ENCODE measurements around the gene RBM19.
"Not testable (repeated sequence)": the region's sequence is repeated elsewhere in the genome, so short reads cannot be mapped to it uniquely, and the experiment has no call there.

Gene RBM19, protein sequence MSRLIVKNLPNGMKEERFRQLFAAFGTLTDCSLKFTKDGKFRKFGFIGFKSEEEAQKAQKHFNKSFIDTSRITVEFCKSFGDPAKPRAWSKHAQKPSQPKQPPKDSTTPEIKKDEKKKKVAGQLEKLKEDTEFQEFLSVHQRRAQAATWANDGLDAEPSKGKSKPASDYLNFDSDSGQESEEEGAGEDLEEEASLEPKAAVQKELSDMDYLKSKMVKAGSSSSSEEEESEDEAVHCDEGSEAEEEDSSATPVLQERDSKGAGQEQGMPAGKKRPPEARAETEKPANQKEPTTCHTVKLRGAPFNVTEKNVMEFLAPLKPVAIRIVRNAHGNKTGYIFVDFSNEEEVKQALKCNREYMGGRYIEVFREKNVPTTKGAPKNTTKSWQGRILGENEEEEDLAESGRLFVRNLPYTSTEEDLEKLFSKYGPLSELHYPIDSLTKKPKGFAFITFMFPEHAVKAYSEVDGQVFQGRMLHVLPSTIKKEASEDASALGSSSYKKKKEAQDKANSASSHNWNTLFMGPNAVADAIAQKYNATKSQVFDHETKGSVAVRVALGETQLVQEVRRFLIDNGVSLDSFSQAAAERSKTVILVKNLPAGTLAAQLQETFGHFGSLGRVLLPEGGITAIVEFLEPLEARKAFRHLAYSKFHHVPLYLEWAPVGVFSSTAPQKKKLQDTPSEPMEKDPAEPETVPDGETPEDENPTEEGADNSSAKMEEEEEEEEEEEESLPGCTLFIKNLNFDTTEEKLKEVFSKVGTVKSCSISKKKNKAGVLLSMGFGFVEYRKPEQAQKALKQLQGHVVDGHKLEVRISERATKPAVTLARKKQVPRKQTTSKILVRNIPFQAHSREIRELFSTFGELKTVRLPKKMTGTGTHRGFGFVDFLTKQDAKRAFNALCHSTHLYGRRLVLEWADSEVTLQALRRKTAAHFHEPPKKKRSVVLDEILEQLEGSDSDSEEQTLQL

DNA sequence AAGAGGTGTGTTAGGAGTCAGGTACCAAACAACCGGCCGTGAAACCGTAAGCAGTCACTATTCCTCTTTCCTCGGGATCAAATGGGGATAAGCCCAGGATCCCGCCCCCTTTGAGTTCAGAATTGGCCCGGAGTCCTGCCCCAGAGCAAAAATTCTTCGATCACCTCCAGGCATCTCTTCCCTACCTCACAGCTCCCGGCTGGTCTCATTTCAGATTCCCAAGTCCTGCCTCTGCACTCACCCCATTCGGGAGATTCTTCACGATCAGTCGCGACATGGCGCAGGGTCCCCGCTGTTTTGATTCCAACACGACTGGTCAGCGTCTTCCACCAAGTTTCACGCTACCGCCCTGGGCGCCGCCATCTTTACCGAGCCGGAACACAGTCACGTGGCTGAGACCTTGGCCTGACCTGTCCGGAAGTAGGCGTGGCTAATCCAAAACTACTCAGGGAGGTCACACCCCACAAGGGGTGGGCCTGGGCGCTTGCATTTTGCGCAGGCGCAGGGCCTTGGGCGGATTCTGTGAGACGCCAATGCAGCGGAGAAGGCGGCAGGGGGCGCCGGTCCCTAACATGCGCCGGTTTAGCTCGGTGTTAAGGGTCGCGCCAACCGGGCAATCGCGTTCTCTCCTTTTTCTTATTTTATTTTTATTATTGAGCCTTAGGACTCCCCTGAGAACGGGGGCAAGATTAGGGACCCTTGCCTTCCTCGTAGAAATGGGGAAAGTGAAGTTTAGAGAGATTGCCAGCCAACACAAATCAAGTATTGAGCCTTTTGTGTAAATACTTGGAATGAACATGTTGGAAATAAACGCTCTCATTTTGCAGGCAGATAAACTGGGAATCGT is at the start of gene RBM19:
TSS of gene RBM19 (minus strand) at position 375 of the 847 bp plus-strand sequence. CDS start at position 277, 98 bp downstream.
- peak; percentile 85 for DNase-seq

DNA sequence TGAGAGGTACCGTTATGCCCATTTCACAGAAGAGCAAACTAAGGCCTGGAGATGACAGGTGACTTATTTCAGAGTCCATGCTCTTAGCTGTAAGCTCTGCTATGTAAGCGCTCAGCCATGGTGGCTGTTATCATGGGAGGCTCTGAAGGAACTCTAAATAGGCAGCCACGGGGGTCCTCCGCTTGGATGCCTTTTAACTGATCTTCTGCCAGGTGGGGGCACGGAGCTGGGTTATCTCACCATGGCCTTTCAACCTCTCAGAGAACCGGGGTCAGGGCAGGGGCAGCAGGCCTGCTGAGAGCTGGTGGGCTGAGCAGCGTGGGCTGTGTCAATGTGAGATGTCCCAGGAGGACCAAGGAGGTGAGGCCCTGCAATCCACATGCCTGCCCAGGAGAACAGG is 49.7 kb upstream of the RBM19 start:
- no peak for DNase-seq

DNA sequence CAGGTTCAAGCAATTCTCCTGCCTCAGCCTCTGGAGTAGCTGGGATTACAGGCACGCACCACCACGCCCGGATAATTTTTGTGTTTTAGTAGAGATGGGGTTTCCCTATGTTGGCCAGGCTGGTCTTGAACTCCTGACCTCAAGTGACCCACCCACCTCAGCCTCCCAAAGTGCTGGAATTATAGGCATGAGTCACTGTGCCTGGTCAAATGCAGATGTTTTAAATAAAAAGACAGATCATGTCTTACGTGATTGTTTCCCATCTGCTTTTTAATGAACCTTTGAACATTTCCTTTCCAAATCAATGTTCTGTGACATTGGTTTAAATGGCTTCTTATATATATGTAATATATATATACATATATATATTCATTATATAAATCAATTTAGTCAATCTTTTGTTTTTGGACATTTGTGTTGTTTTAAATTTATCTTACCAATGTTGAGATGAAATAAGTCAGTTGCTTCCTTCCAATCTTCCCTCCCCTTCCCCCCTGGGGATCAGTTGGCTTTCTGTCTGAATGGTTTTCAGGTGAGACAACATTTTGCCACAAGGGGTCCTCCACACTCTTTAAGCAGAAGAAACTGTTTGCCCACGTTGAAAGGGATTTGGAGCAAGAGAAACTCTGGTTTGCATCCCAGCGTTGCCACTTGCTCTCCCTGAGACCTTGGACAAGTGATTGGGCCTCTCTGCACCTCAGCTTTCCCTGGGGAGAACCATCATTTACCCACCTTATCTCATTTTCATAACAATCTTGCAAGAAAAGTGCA is 47.6 kb upstream of the RBM19 start:
- no peak for DNase-seq

DNA sequence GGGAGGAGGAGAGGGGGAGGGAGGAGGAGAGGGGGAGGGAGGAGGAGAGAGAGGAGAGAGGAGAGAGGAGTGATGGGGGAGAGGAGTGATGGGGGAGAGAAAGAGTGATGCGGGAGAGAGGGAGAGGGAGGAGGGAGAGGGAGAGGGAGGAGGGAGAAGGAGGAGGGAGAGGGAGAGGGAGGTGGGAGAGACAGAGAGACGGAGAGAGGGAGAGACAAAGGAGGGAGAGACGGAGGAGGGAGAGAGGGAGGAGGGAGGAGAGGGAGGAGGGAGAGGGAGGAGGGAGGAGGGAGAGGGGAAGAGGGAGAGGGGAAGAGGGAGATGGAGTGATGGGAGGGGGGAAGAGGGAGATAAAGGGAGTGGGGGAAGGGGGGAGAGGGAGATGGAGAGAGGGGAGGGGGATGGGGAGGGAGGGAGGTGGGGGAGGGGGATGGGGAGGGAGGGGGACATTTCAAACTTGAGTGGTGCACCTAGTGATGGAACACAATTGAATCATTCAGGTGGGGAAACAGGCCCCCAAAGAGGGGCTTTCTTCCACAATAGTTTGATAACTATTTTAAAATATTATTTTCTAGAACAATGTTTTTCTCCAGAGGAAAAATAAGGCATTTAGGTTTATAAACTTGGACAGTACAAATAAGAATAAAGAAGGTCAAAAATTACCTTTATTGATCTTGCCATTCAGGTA is 46.8 kb upstream of the RBM19 start:
- DNase-seq = no peak

DNA sequence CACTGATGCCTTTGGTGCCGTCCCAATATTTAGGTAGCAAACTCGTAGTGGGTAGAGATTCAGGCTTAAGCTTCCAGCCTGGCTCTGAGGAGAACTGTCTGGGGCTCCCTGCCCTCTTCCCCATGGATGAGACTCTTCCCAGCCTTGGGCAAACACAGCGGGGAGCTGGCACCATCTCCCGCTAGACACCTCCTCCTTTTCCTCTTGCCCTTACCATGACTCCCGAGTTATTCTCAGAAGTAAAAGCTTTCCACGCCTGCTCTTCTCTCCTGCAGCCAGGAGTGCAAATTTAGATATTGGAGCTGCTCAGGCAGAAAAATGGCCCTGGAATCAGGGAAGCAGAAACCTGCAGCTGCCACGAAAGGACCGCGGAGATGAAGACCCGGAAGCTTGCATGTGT is 45.6 kb upstream of the RBM19 start:
- DNase-seq = no peak

DNA sequence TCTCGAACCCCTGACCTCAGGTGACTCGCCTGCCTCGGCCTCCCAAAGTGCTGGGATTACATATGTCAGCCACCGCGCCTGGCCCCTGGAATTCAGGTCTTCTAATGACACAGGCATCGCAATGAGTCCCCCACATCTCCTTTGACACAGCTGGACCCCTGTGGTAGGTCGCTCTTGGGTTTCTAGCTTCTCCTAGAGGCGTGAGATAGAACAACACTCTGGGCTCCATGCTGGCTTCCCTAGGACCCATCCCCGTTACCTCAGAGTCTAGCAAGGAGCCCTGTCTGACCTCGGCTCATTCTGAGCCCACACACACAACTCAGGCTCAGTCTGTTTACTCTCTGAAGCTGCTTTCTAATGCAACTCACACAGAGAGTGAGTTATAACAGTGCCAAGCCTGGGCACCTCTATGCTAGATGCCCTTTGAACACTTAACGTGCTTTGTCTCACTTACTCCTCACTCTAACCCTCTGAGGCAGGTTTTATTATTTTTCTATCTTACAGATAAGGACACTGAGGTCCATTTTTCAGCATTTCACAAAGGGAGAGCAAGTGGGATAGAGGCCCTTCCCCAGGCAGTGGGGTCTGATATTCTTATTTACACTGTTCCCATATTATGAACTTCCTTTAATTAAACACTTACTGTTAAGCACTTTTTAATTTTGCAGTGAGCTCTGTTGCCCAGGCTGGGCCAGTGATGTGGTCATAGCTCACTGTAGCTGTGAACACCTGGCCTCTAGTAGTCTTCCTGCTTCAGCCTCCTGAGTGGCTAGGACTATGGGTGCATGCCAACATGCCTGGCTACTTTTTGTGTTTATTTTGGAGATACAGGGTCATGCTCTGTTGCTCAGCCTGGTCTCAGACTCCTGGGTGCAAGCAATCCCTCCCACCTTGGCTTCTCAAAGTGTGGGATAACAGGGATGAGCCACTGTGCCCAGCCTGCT is 40.6 kb upstream of the RBM19 start:
- no peak for DNase-seq

DNA sequence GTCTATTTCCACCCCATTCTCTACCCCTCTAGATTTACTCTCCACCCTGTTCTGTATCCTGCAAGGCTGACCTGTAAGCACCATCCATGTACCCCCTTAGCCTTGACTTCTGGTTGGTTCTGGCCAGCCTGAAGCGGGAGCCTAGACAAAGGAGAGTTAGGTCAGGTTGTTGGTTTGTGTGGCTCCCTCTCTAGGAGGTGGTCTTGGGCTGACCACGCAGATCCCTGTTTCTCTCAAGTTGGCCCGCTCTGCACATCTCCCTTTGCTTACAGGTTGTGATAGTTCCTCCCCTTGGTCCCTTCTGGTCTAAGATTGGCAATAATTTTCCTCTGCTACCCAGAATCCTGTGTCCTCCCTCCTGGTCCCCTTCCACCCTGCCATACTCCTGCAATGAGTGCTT is 38.3 kb upstream of the RBM19 start:
- no peak for DNase-seq

DNA sequence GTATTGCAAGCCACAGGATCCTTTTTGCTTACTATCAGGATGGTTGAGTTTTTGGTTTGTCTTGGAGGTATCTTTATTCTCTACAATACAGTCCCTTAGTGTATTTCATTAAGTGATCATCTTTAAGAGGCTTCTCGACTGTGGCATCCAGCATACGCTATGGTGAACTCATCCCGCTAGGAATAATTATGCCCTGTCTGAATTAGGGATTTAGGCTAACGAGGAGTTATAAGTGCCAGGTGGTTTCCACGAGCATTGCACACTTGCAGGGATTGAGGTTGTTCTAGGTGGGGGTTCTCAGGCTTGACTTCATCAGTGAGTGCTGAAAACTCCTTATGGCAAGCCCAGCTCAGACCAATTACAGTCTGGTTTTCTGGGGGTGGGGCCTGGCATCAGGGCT is 37.2 kb upstream of the RBM19 start:
- DNase-seq = no peak

DNA sequence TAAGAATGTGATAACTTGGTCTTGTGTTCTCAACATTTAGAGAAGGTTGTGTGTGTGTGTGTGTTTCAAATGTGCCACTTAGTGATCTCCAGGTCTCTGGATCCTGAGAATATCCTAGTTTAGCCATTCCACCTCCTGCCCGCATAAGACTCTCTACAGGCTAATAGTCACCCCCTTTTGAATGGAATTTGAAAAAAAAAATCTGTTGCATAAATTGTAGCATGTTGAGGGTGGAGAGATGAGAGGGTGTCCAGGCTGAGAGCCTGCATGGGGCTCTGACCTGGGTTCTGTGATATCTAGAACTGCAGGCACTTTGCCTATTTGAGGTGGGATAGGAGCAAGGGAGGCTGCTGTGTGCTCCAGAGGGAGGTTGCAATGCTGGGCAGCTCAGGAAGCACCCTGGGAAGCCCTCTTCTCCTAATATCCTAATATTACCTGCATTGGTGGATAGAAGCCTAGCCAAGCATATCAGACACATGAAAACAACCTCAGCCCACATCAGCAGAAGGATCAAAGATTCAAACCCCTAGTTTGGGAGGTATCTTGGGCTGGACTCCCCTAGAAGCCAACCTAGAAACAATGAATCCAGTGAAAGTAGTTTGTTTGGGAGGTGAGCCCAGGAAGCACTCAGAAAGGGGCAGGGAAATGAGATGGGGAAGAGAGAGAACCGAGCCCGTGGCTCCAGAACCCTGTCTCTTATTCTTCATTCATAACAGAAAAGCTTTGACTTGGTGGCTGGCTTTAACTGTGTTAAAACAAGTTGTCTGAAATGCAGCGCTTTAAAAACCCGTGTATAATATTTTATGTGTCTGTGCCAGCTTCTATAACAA is 35.6 kb upstream of the RBM19 start:
- DNase-seq = no peak

DNA sequence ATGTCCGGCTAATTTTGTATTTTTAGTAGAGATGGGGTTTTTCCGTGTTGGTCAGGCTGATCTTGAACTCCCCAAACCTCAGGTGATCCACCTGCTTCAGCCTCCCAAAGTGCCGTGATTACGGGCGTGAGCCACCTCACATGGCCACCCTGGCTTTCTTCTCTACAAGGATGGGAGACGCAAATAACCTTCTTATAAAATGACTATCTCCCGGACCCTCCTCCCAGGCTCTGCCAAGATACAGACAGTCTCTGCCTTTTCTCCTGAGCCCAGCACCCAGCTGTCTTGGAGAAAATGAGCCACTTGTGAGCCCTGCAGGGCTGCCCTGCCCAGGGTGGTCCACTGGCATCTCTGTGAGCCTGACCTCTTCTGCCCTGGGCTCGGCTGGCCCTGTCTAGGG is 34.7 kb upstream of the RBM19 start:
- no peak for DNase-seq

DNA sequence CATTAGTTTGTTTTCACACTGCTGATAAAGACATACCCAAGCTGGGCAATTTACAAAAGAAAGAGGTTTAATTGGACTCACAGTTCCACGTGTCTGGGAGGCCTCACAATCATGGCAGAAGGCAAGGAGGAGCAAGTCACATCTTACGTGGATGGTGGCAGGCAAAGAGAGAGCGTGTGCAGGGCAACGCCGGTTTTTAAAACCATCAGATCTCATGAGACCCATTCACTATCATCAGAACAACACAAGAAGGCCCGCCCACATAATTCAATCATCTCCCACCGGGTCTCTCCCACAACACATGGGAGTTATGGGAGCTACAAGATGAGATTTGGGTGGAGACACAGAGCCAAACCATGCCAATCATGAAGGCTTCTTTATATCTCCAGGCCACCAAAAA is 34.1 kb upstream of the RBM19 start:
- not testable (repeated sequence) for DNase-seq

DNA sequence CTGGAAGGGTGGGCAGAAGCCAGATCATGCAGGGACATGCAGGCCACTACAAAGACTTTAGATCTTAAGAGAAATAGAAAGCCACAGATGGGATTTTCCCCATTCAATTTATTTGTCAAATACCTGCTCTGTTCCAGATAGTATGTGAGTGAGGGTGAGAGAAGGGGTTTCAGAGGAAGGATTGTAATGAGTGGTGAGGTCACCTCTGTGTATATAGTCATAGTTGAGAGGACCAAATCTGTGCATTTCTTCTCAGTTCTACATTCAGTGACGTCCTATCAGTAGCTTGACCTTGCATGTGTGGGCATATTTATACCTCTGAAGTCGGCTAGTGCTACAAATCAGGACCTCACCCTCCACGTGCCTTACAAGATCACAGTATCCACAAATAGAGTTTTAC is 31.2 kb upstream of the RBM19 start:
- no peak for DNase-seq

DNA sequence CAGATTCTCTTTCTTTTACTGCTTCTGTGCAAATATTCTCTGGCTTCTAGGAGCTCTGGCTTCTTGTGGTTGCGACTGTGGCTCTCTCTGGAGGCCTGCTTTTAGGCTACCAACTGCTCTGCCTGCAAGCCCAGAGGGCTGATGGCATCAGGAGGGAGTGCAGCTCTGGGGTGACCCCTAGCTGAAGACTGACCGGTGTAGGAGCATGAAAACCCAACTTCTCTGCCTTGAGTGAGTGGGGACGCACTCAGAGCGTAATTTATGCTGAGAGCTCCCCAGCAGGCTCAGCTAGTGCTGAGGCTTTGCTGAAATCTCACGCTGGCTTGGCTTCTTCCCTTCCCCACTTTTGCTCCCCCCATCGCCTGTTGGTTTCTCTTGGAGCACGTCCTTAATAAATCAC is 29.9 kb upstream of the RBM19 start:
- no peak for DNase-seq

DNA sequence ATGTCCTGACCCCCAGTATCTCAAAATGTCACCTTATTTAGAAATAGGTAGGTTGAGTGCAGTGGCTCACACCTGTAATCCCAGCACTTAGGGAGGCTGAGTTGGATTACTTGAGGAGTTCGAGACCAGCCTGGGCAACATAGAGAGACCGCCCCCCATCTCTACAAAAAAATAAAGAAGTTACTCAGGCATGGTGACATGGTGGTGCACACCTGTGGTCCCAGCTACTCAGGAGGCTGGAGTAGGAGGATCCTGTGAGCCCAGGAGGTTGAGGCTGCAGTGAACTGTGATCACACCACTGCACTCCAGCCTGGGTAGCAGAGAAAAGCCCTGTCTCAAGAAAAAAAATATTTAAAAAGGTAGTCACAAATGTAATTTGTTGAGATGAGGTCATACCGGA is 27.9 kb upstream of the RBM19 start:
- no peak for DNase-seq

DNA sequence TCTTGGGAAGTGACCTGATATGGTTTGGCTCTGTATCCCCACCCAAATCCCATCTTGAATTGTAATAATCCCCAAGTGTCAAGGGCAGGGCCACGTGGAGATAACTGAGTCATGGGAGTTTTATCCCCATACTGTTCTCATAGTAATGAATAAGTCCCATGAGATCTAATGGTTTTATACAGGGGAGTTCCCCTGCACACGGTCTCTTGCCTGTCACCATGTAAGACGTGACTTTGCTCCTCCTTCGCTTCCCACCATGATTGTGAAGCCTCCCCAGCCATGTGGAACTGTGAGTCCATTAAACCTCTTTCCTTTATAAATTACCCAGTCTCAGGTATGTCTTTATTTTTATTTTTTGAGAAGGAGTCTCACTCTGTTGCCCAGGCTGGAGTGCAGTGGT is 26.6 kb upstream of the RBM19 start:
- not testable (repeated sequence) for DNase-seq

DNA sequence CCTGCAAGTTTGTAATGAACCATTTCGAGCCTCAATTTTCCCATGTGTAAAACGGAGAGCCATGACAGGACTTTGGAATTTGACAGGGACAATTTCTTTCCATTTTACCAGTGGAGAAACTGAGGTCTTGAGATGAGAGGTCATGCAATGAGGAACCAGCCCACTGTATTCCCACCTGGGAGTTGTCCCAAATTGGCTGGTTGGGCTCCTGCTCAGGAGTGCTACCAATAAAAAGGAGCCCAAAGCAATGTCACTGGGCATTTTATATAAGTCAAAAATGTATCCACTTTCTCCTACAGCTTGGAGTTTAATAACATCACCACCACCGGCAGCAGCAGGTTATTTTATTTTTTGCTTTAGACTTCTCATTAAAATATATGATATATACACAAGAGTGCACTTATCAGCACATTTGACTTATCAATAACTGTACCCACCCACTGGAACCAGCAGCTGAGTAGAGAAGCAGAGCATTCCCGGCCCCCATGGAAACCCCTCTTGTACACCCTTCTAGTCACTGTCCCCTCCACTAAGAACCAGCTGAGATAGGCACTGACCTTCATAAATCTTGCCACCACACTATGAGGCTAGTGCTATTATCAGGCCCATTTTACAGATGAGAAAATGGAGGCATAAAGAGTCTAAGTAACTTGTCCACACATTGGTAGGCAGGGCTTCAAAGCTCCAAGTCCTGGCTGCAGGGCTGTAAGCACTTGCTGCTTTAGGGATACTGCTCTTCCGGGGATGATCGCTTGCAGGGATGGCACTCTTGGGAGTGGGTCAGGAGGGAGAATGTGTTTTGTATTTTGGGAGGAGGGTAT is 25.3 kb upstream of the RBM19 start:
- no peak for DNase-seq

DNA sequence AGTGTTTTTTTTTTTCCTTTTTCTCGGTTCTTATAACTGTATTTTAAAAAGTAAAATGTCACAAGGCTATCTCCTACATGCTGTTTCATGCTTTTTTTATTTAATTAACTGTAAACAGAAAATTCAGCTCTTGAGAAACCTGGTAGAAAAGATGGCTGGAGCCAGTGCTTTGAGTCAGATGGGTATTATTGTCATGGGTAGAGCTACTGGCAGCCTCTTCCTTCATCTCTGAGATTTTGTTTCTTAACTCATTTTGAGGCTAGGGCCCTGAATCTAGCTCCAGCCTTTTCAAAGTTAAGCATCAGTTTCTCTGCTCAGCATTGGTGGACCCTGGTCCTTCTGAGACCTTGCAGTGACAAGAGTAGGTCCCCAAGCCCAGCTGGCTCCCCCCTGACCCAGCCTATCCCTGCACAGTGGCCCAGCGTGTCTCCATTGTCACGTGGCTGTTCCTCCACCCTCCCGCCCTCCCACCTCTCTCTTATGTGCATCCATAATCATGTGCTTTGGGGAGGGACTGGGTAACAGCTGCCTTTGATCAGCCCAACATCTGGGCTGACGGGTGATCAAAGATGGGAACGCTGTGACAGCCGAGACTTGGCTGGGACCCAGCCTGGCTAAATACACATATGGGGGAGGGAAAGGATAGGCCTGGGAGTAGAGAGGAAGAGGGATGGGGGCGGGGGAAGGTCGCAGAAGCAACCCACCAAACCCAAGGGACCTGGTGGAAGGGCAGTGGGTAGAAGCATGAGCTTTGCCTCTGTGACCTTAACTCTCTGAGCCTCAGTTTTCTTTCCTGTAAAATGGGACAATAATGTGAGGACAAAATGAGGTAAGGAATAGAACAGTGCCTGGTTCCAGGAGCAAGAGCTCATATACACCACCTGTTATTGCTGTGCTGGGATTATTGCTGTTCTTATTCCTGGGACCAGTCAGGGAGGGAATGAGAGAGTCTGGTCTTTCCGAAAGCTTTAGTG is 24.4 kb upstream of the RBM19 start:
- DNase-seq = no peak

Data from NCI-H1436 treated with DMSO at 0.1 percent for 48 hours (cell line).